Common myeloid progenitor, CD34-positive (primary cell): Measurements from ENCODE around the gene DBX2.

Experiments
- CTCF ChIA-PET: fragments of 350-600 bp; sonication (Branson Sonifier 250); formaldehyde crosslinking; loops from one replicate; lab custom pipeline; 2021; ENCODE audit warnings: antibody characterized with exemption; lab: Charles Lee
- POLR2A ChIA-PET: fragments of 350-600 bp; sonication (Branson Sonifier 250); formaldehyde crosslinking; loops from one replicate; lab custom pipeline; 2021; ENCODE audit warnings: antibody characterized with exemption; lab: Charles Lee
- DNase-seq, 3 donors: peaks; one replicate each; pipeline versions ENCODE4 v3.0.0 to v3.0.0-alpha.2; 2013
- H3K27ac ChIP-seq, 2 experiments: 1 replicate in 1 of 2; 2 replicates in 1 of 2; pipeline ENCODE4 v1.7.0; 2013; ENCODE audit warnings: inconsistent platforms in 2 of 2, low read length in 2 of 2, mild to moderate bottlenecking in 2 of 2, low read depth in 1 of 2, moderate library complexity in 1 of 2; ENCODE audit not compliant: severe bottlenecking in 2 of 2, insufficient read depth in 1 of 2, poor library complexity in 1 of 2
- H3K27me3 ChIP-seq, 5 experiments: replicated peaks in 2 of 5; 1 replicate in 3 of 5; 2 replicates in 2 of 5; pipeline versions ENCODE4 v1.6.1 to v1.7.0; 2013; ENCODE audit warnings: low read length in 4 of 5, mild to moderate bottlenecking in 2 of 5, moderate library complexity in 2 of 5, inconsistent platforms in 1 of 5; ENCODE audit not compliant: insufficient read depth in 5 of 5, control insufficient read depth in 4 of 5
- H3K36me3 ChIP-seq, 4 experiments: 1 replicate in 2 of 4; 2 replicates in 2 of 4; pipeline versions ENCODE4 v1.6.1 to v1.7.0; 2013; ENCODE audit warnings: low read length in 3 of 4, control low read depth in 1 of 4, mild to moderate bottlenecking in 1 of 4; ENCODE audit not compliant: control insufficient read depth in 4 of 4, insufficient read depth in 4 of 4
- H3K4me1 ChIP-seq, 4 experiments: 1 replicate in 3 of 4; 2 replicates in 1 of 4; pipeline versions ENCODE4 v1.6.1 to v1.7.1; 2013; ENCODE audit warnings: low read length in 3 of 4, mild to moderate bottlenecking in 3 of 4, control low read depth in 1 of 4, inconsistent platforms in 1 of 4, moderate library complexity in 1 of 4; ENCODE audit not compliant: control insufficient read depth in 4 of 4, insufficient read depth in 4 of 4; ENCODE audit errors: control extremely low read depth in 1 of 4
- H3K4me3 ChIP-seq, 7 experiments: 1 replicate in 4 of 7; 2 replicates in 3 of 7; pipeline versions ENCODE4 v1.5.1 to v1.7.0; 2013; ENCODE audit warnings: mild to moderate bottlenecking in 7 of 7, low read length in 6 of 7, moderate library complexity in 6 of 7, inconsistent platforms in 2 of 7, low read depth in 2 of 7, control low read depth in 1 of 7; ENCODE audit not compliant: insufficient read depth in 4 of 7, control insufficient read depth in 1 of 7; ENCODE audit errors: extremely low read depth in 1 of 7
- H3K9me3 ChIP-seq, 5 experiments: 1 replicate in 4 of 5; 2 replicates in 1 of 5; pipeline versions ENCODE4 v1.6.1 to v1.7.1; 2013; ENCODE audit warnings: low read length in 4 of 5, mild to moderate bottlenecking in 2 of 5, inconsistent platforms in 1 of 5, low read depth in 1 of 5, moderate library complexity in 1 of 5; ENCODE audit not compliant: control insufficient read depth in 4 of 5, insufficient read depth in 2 of 5; ENCODE audit errors: control extremely low read depth in 1 of 5
- WGBS: methylation state at CpG from one replicate; pipeline ENCODE4 v1.1.5; 2013; ENCODE audit not compliant: insufficient coverage; 5-methylcytosine and 5-hydroxymethylcytosine counted together

The DBX2 gene

GRCh38 chr12:45077251-45077650 is 26.4 kb upstream of the DBX2 start:
- DNase-seq = no peak
- H3K4me3 ChIP-seq = no peak overlapping the region
- no peaks in the 10 kb centered on the region for H3K36me3 ChIP-seq
- no peaks in the 10 kb centered on the region for H3K4me1 ChIP-seq
- no peaks in the 10 kb centered on the region for H3K9me3 ChIP-seq
- no peak overlapping the region for H3K27ac ChIP-seq
- WGBS = 96% methylated on average over 2 of the region's 2 CpGs
- ChIA-PET CTCF (no interaction called here), POLR2A (no interaction called here)
- peaks cover 0 to 2% (median 0%) of the 10 kb centered on the region in 5 experiments for H3K27me3 ChIP-seq

- no peak for DNase-seq
- H3K27me3 ChIP-seq = peaks cover 0 to 2% (median 0%) of the 10 kb centered on the region in 5 experiments
- POLR2A ChIA-PET = no interaction called here
- H3K27ac ChIP-seq = no peak overlapping the region
- 73% methylated on average over 3 of the region's 3 CpGs for WGBS
- H3K36me3 ChIP-seq = no peaks in the 10 kb centered on the region
- no peaks in the 10 kb centered on the region for H3K9me3 ChIP-seq
- CTCF ChIA-PET = no interaction called here
- no peaks in the 10 kb centered on the region for H3K4me1 ChIP-seq
- no peak overlapping the region for H3K4me3 ChIP-seq
These were observed 25.6 kb upstream of the DBX2 start for GRCh38 chr12:45076417-45077026.

- CTCF ChIA-PET = no interaction called here
- no peaks in the 10 kb centered on the region for H3K27me3 ChIP-seq
- peaks cover 0 to under 1% (median 0%) of the 10 kb centered on the region in 5 experiments for H3K9me3 ChIP-seq
- no peak overlapping the region for H3K4me3 ChIP-seq
- WGBS = 100% methylated on average over 3 of the region's 6 CpGs
- no peaks in the 10 kb centered on the region for H3K36me3 ChIP-seq
- no peak for DNase-seq
- POLR2A ChIA-PET = no interaction called here
- no peak overlapping the region for H3K27ac ChIP-seq
- H3K4me1 ChIP-seq = no peaks in the 10 kb centered on the region
These were observed 24.8 kb upstream of the DBX2 start for GRCh38 chr12:45075587-45076282.

GRCh38 chr12:45065125-45065626 is 14.3 kb upstream of the DBX2 start:
- POLR2A ChIA-PET = no interaction called here
- 94% methylated on average over 6 of the region's 12 CpGs for WGBS
- H3K27me3 ChIP-seq = no peaks in the 10 kb centered on the region
- CTCF ChIA-PET = no interaction called here
- H3K4me1 ChIP-seq = no peaks in the 10 kb centered on the region
- no peaks in the 10 kb centered on the region for H3K36me3 ChIP-seq
- no peak overlapping the region for H3K27ac ChIP-seq
- no peak for DNase-seq
- H3K9me3 ChIP-seq = peaks cover 0 to 6% (median 4%) of the 10 kb centered on the region in 5 experiments
- H3K4me3 ChIP-seq = no peak overlapping the region

- H3K27ac ChIP-seq = no peak overlapping the region
- H3K4me1 ChIP-seq = no peaks in the 10 kb centered on the region
- no peaks in the 10 kb centered on the region for H3K36me3 ChIP-seq
- DNase-seq = no peak
- H3K27me3 ChIP-seq = peaks cover 0 to 3% (median 0%) of the 10 kb centered on the region in 5 experiments
- H3K4me3 ChIP-seq = no peak overlapping the region
- ChIA-PET CTCF (no interaction called here), POLR2A (no interaction called here)
- H3K9me3 ChIP-seq = peaks cover 0 to 4% (median 0%) of the 10 kb centered on the region in 5 experiments
These were observed 10.1 kb upstream of the DBX2 start for GRCh38 chr12:45060976-45061375.

GRCh38 chr12:45051572-45052125 is 750 bp upstream of the DBX2 start:
- peaks cover 13 to 70% (median 24%) of the 10 kb centered on the region in 5 experiments for H3K27me3 ChIP-seq
- CTCF ChIA-PET = no interaction called here
- H3K4me3 ChIP-seq = peak overlapping the region in 5 of 7 experiments; percentile 46 to 76 (median 60)

More at GRCh38 chr12:45051572-45052125, 750 bp upstream of the DBX2 start:
- H3K36me3 ChIP-seq = no peaks in the 10 kb centered on the region
- no peaks in the 10 kb centered on the region for H3K9me3 ChIP-seq
- no peak overlapping the region for H3K27ac ChIP-seq
- WGBS = 14% methylated on average over 11 of the region's 17 CpGs
- POLR2A ChIA-PET = no interaction called here
- peaks cover 0 to 16% (median 13%) of the 10 kb centered on the region in 4 experiments for H3K4me1 ChIP-seq
- peak in 2 of 3 donors; percentile 7 to 10 for DNase-seq
